Psoas muscle (tissue), 8 donors: Measurements from ENCODE around the gene SPEN. TPM values are rescaled to one million over a fixed set of nuclear protein-coding genes. Genes with fewer than 3 reads are reported as not detected.

Experiments
- ATAC-seq, 4 donors: fragments of 200-7000 bp; cut with Tn5 transposase; one replicate each; pipeline ENCODE4 v1.9.1; 2020; ENCODE audit warnings: moderate library complexity in 3 of 4, mild to moderate bottlenecking in 2 of 4
- DNase-seq, 2 donors: peaks; one replicate each; pipeline ENCODE4 v3.0.0-alpha.2; 2020
- H3K27ac ChIP-seq: fragments of 200-600 bp; one replicate; pipeline ENCODE4 v1.8.0; 2022
- H3K27me3 ChIP-seq, 3 donors: fragments of 200-600 bp in 1 of 3; one replicate each; pipeline versions ENCODE4 v1.6.1 to v1.8.0; 2013 to 2022; ENCODE audit warnings: low read length in 2 of 3, mild to moderate bottlenecking in 2 of 3, moderate library complexity in 1 of 3; ENCODE audit not compliant: insufficient read depth in 3 of 3
- H3K36me3 ChIP-seq, 2 donors: fragments of 200-600 bp in 1 of 2; one replicate each; pipeline versions ENCODE4 v1.6.1 to v1.8.0; 2013 to 2022; ENCODE audit warnings: low read depth in 1 of 2, mild to moderate bottlenecking in 1 of 2, moderate library complexity in 1 of 2; ENCODE audit not compliant: insufficient read depth in 1 of 2
- H3K4me1 ChIP-seq: fragments of 200-600 bp; one replicate; pipeline ENCODE4 v1.8.0; 2022
- H3K4me3 ChIP-seq: fragments of 200-600 bp; one replicate; pipeline ENCODE4 v1.8.0; 2022; ENCODE audit warnings: mild to moderate bottlenecking
- H3K9me3 ChIP-seq: fragments of 200-600 bp; one replicate; pipeline ENCODE4 v1.8.0; 2022
- CTCF ChIP-seq: fragments of 200-600 bp; IDR thresholded peaks from one replicate; pipeline ENCODE4 v1.8.0; 2022; ENCODE audit warnings: antibody characterized with exemption
- WGBS, 3 donors: extraction: QIAGEN DNeasy Blood & Tissue Kit; methylation state at CpG; one replicate each; pipeline versions ENCODE4 v1.1.6 to v1.1.7; 2013; 5-methylcytosine and 5-hydroxymethylcytosine counted together
- intact Hi-C, 2 donors: fragments of 100-400 bp; cut with DNase I; formaldehyde crosslinking; loops; one replicate each; pipeline versions ENCODE4 v1.11.0 to v1.14.2; 2022
- polyA plus RNA-seq, 3 donors: library from polyadenylated mRNA; stranded (reverse); fragments of 200-250 nt; gene quantifications; one replicate each; pipeline ENCODE4 v1.2.3, GENCODE V29; 2013
- total RNA-seq, 4 donors: library from RNA; stranded (reverse); fragmentation: NEBNext Ultra II Directional in 2 of 4; extraction: Animal tissue kit (Norgen Biotek cat#: 25700) in 2 of 4; gene quantifications; one replicate each; pipeline versions ENCODE4 v1.2.1 to v1.2.4, GENCODE V29; 2021 to 2023
- donor health status: healthy with polysubstance abuse.
- donor health status: DM: no; HTN: no; CAD: no; lungs with moderate emphysema.
- donor health status: Bipolar disorder and iron deficiency.
- donor health status: healthy.
- donor health status: DM: yes; HTN: yes; CAD: no.
- donor health status: DM: no; HTN: no; CAD: no.
- donor health status: DM: no; HTN: no; CAD: no.
- donor health status: DM: yes; HTN: yes; CAD: no.

SPEN gene
- total and polyA plus RNA-seq, 7 donors: 10.2 to 46.5 (median 38.3) TPM

GRCh38 chr1:15850471-15851001 lies 3.0 kb downstream of the SPEN start:
- Histone ChIP-seq H3K4me1 (peaks cover 59% of the 10 kb centered on the region), H3K27ac (peak overlapping the region; percentile 99), H3K27me3 (no peaks in the 10 kb centered on the region), H3K9me3 (no peaks in the 10 kb centered on the region), H3K36me3 (no peaks in the 10 kb centered on the region), H3K4me3 (peak overlapping the region; percentile 95)
- ATAC-seq (no peak), DNase-seq (no peak)
- 5 to 14% (median 6%) methylated on average over 2 of the region's 2 CpGs for WGBS, 3 donors
- intact Hi-C loops: loop anchor here (5.0 kb wide), 2 partner anchors 37 to 52 kb away; no protein-coding TSS in a partner anchor
- no peak for TF ChIP-seq CTCF

- Histone ChIP-seq H3K4me3 (peak overlapping the region; percentile 95), H3K36me3 (no peaks in the 10 kb centered on the region), H3K27ac (peak overlapping the region; percentile 99), H3K9me3 (no peaks in the 10 kb centered on the region), H3K27me3 (no peaks in the 10 kb centered on the region), H3K4me1 (peaks cover 67% of the 10 kb centered on the region)
- ATAC-seq (no peak), DNase-seq (no peak)
- no peak for TF ChIP-seq CTCF
- intact Hi-C loops: loop anchor here (5.0 kb wide), 2 partner anchors 36 to 51 kb away; no protein-coding TSS in a partner anchor
- WGBS, 3 donors: 55 to 69% (median 57%) methylated on average over 16 of the region's 16 CpGs
These were observed 3.9 kb downstream of the SPEN start for GRCh38 chr1:15851210-15852035.

GRCh38 chr1:15852036-15852827 lies 4.7 kb downstream of the SPEN start:
- peak in 2 of 4 donors; percentile 16 to 32 for ATAC-seq
- Histone ChIP-seq H3K9me3 (no peaks in the 10 kb centered on the region), H3K4me3 (peak overlapping the region; percentile 95), H3K27me3 (no peaks in the 10 kb centered on the region), H3K4me1 (peaks cover 68% of the 10 kb centered on the region), H3K36me3 (no peaks in the 10 kb centered on the region), H3K27ac (peak overlapping the region; percentile 99)
- intact Hi-C loops: loop anchor here (5.0 kb wide), 2 partner anchors 35 to 50 kb away; no protein-coding TSS in a partner anchor
- TF ChIP-seq CTCF: no peak
- DNase-seq: no peak
- 18 to 20% (median 19%) methylated on average over 6 of the region's 6 CpGs for WGBS, 3 donors

GRCh38 chr1:15852828-15853302 lies 5.4 kb downstream of the SPEN start:
- intact Hi-C loops: loop anchor here (5.0 kb wide), 2 partner anchors 34 to 49 kb away; no protein-coding TSS in a partner anchor
- no peak for TF ChIP-seq CTCF
- H3K4me3 ChIP-seq: peak overlapping the region; percentile 95
- WGBS, 3 donors: 66 to 77% (median 75%) methylated on average over 3 of the region's 3 CpGs
- H3K9me3 ChIP-seq: no peaks in the 10 kb centered on the region
- DNase-seq (no peak), ATAC-seq (no peak)
- H3K4me1 ChIP-seq: peaks cover 75% of the 10 kb centered on the region
- no peaks in the 10 kb centered on the region for H3K27me3 ChIP-seq
- no peaks in the 10 kb centered on the region for H3K36me3 ChIP-seq
- H3K27ac ChIP-seq: peak overlapping the region; percentile 99
